Measurements from ENCODE around the gene DBN1. TPM values are rescaled to one million over a fixed set of nuclear protein-coding genes. Genes with fewer than 3 reads are reported as not detected.
A peak's percentile ranks its signal among the peaks of the same experiment; 100 is the strongest.

Gene DBN1
- total RNA-seq, 1 donor from 2014 or later, result 34.6 TPM

- Histone ChIP-seq H3K27me3 (no peaks in the 10 kb centered on the region), H3K4me3 (no peak overlapping the region), H3K9me3 (no peaks in the 10 kb centered on the region), H3K36me3 (no peaks in the 10 kb centered on the region), H3K27ac (no peak overlapping the region), H3K4me1 (peaks cover 7% of the 10 kb centered on the region)
- intact Hi-C loops (cut with DNase I), result loop anchor here (5.0 kb wide), 1 partner anchor 111 kb away; no protein-coding TSS in a partner anchor
- no peak for TF ChIP-seq CTCF (IDR thresholded peaks at IDR 0.05)
- no peak for ATAC-seq
- DNase-seq, result no peak
These were observed 30.1 kb upstream of the DBN1 start for GRCh38 chr5:177503351-177504085.

GRCh38 chr5:177502886-177503285 is 29.5 kb upstream of the DBN1 start:
- TF ChIP-seq CTCF (IDR thresholded peaks at IDR 0.05), result no peak
- Histone ChIP-seq H3K27ac (no peak overlapping the region), H3K4me1 (peaks cover 13% of the 10 kb centered on the region), H3K27me3 (no peaks in the 10 kb centered on the region), H3K36me3 (no peaks in the 10 kb centered on the region), H3K4me3 (no peak overlapping the region), H3K9me3 (no peaks in the 10 kb centered on the region)
- DNase-seq (no peak), ATAC-seq (no peak)
- intact Hi-C loops (cut with DNase I), result loop anchor here (5.0 kb wide), 1 partner anchor 111 kb away; no protein-coding TSS in a partner anchor

GRCh38 chr5:177501874-177502678 is 28.6 kb upstream of the DBN1 start:
- Histone ChIP-seq H3K4me3 (no peak overlapping the region), H3K9me3 (no peaks in the 10 kb centered on the region), H3K4me1 (peaks cover 14% of the 10 kb centered on the region), H3K36me3 (no peaks in the 10 kb centered on the region), H3K27me3 (no peaks in the 10 kb centered on the region), H3K27ac (no peak overlapping the region)
- no peak for ATAC-seq
- DNase-seq, result no peak
- TF ChIP-seq CTCF (IDR thresholded peaks at IDR 0.05), result no peak
- intact Hi-C loops (cut with DNase I), result loop anchor here (5.0 kb wide), 1 partner anchor 110 kb away; no protein-coding TSS in a partner anchor

GRCh38 chr5:177500685-177501522 is 27.5 kb upstream of the DBN1 start:
- peak; percentile 98 for TF ChIP-seq CTCF (IDR thresholded peaks at IDR 0.05)
- intact Hi-C loops (cut with DNase I), result loop anchor here (5.0 kb wide), 1 partner anchor 109 kb away; no protein-coding TSS in a partner anchor

GRCh38 chr5:177499842-177500241 is 26.4 kb upstream of the DBN1 start:
- Histone ChIP-seq H3K4me3 (no peak overlapping the region), H3K27me3 (no peaks in the 10 kb centered on the region), H3K36me3 (no peaks in the 10 kb centered on the region), H3K27ac (no peak overlapping the region), H3K4me1 (peaks cover 33% of the 10 kb centered on the region), H3K9me3 (no peaks in the 10 kb centered on the region)
- ATAC-seq (no peak), DNase-seq (no peak)
- intact Hi-C loops (cut with DNase I), result loop anchor here (5.0 kb wide), 1 partner anchor 108 kb away; no protein-coding TSS in a partner anchor
- no peak for TF ChIP-seq CTCF (IDR thresholded peaks at IDR 0.05)

More at GRCh38 chr5:177500685-177501522, 27.5 kb upstream of the DBN1 start:
- ATAC-seq, result peak; percentile 57
- Histone ChIP-seq H3K4me1 (peaks cover 22% of the 10 kb centered on the region), H3K27ac (no peak overlapping the region), H3K27me3 (no peaks in the 10 kb centered on the region), H3K9me3 (no peaks in the 10 kb centered on the region), H3K36me3 (no peaks in the 10 kb centered on the region), H3K4me3 (no peak overlapping the region)
- peak; percentile 95 for DNase-seq

All from upper lobe of right lung (tissue), 1 donor.